CD14-positive monocyte (primary cell): Measurements from ENCODE around the gene FIGNL2. TPM values are rescaled to one million over a fixed set of nuclear protein-coding genes. Genes with fewer than 3 reads are reported as not detected.

ENCODE experiments used
- DNase-seq, 3 donors: peaks; one replicate each; pipeline ENCODE4 v3.0.0-alpha.2; 2011 to 2022
- H2AFZ ChIP-seq: 2 replicates; pipeline ENCODE4 v1.6.0; 2012; ENCODE audit warnings: mild to moderate bottlenecking, low read depth, low read length, inconsistent platforms; ENCODE audit not compliant: insufficient read depth, poor library complexity, severe bottlenecking
- H3K27ac ChIP-seq, 2 donors: 1 replicate in 1 of 2; 2 replicates in 1 of 2; pipeline ENCODE4 v1.5.1; 2012 to 2013; ENCODE audit warnings: low read length in 2 of 2, control low read depth in 1 of 2, inconsistent platforms in 1 of 2, low read depth in 1 of 2, mild to moderate bottlenecking in 1 of 2
- H3K27me3 ChIP-seq, 2 donors: one replicate each; pipeline versions ENCODE4 v1.6.0 to v1.6.1; 2011 to 2013; ENCODE audit warnings: low read length in 2 of 2; ENCODE audit not compliant: control insufficient read depth in 2 of 2, insufficient read depth in 2 of 2
- H3K36me3 ChIP-seq, 2 donors: replicated peaks in 1 of 2; 1 replicate in 1 of 2; 2 replicates in 1 of 2; pipeline versions ENCODE4 v1.5.1 to v1.6.1; 2012 to 2013; ENCODE audit warnings: low read length in 2 of 2, control low read depth in 1 of 2, inconsistent platforms in 1 of 2, mild to moderate bottlenecking in 1 of 2; ENCODE audit not compliant: insufficient read depth in 2 of 2, control insufficient read depth in 1 of 2
- H3K4me1 ChIP-seq, 2 donors: 1 replicate in 1 of 2; 2 replicates in 1 of 2; pipeline versions ENCODE4 v1.5.1 to v1.6.1; 2012 to 2013; ENCODE audit warnings: low read length in 2 of 2, control low read depth in 1 of 2, inconsistent platforms in 1 of 2, mild to moderate bottlenecking in 1 of 2, moderate library complexity in 1 of 2; ENCODE audit not compliant: insufficient read depth in 2 of 2, control insufficient read depth in 1 of 2
- H3K4me2 ChIP-seq: replicated peaks from 2 replicates; pipeline ENCODE3; 2012; ENCODE audit warnings: low read length, moderate library complexity, mild to moderate bottlenecking; ENCODE audit not compliant: poor library complexity, severe bottlenecking; ENCODE audit errors: extremely low read depth
- H3K4me3 ChIP-seq, 3 experiments: fragments of 200-600 bp in 1 of 3; sonication (generic) in 1 of 3; replicated peaks in 1 of 3; 1 replicate in 2 of 3; 2 replicates in 1 of 3; pipeline ENCODE4 v1.5.1; 2011 to 2013; ENCODE audit warnings: low read length in 3 of 3, mild to moderate bottlenecking in 3 of 3, control low read depth in 2 of 3, low read depth in 2 of 3, inconsistent platforms in 1 of 3, moderate library complexity in 1 of 3
- H3K79me2 ChIP-seq: 2 replicates; pipeline ENCODE4 v1.6.0; 2012; ENCODE audit warnings: mild to moderate bottlenecking, control low read depth, inconsistent platforms, low read length, moderate library complexity; ENCODE audit not compliant: insufficient read depth
- H3K9ac ChIP-seq: 2 replicates; pipeline ENCODE4 v1.6.0; 2017; ENCODE audit warnings: low read length, mild to moderate bottlenecking; ENCODE audit not compliant: insufficient read depth, poor library complexity, severe bottlenecking
- H3K9me3 ChIP-seq, 2 donors: replicated peaks in 1 of 2; 1 replicate in 1 of 2; 2 replicates in 1 of 2; pipeline versions ENCODE4 v1.5.1 to v1.6.1; 2012 to 2013; ENCODE audit warnings: low read length in 2 of 2, control low read depth in 1 of 2; ENCODE audit not compliant: control insufficient read depth in 1 of 2, insufficient read depth in 1 of 2
- H4K20me1 ChIP-seq: 2 replicates; pipeline ENCODE4 v1.6.0; 2012; ENCODE audit warnings: mild to moderate bottlenecking, low read length, control low read depth, moderate library complexity; ENCODE audit not compliant: insufficient read depth
- H3K27ac Mint-ChIP-seq, 7 donors: one replicate each; pipeline ENCODE4 v1.8.0; 2020; ENCODE audit warnings: mild to moderate bottlenecking in 7 of 7, mixed read lengths in 7 of 7, moderate library complexity in 6 of 7, inconsistent platforms in 2 of 7
- H3K27me3 Mint-ChIP-seq, 3 donors: one replicate each; pipeline ENCODE4 v1.8.0; 2021 to 2022; ENCODE audit warnings: low read depth in 3 of 3, mild to moderate bottlenecking in 3 of 3, mixed read lengths in 3 of 3, moderate library complexity in 3 of 3, inconsistent platforms in 1 of 3
- H3K36me3 Mint-ChIP-seq, 2 donors: one replicate each; pipeline ENCODE4 v1.8.0; 2020; ENCODE audit warnings: mixed read lengths in 2 of 2, inconsistent platforms in 1 of 2, mild to moderate bottlenecking in 1 of 2
- H3K4me1 Mint-ChIP-seq: one replicate; pipeline ENCODE4 v1.8.0; 2020; ENCODE audit warnings: mild to moderate bottlenecking, mixed read lengths
- H3K4me3 Mint-ChIP-seq, 2 donors: one replicate each; pipeline ENCODE4 v1.8.0; 2020; ENCODE audit warnings: mild to moderate bottlenecking in 2 of 2, mixed read lengths in 2 of 2, moderate library complexity in 1 of 2
- H3K9me3 Mint-ChIP-seq, 7 donors: one replicate each; pipeline ENCODE4 v1.8.0; 2020 to 2022; ENCODE audit warnings: mixed read lengths in 7 of 7, mild to moderate bottlenecking in 6 of 7, moderate library complexity in 6 of 7, inconsistent platforms in 2 of 7
- WGBS: methylation state at CpG from one replicate; pipeline ENCODE4 v1.1.5; 2013; ENCODE audit warnings: missing lambda C conversion rate; ENCODE audit not compliant: insufficient coverage; 5-methylcytosine and 5-hydroxymethylcytosine counted together
- intact Hi-C, 2 donors: fragments of 100-400 bp; cut with micrococcal nuclease; formaldehyde crosslinking; loops; one replicate each; pipeline versions ENCODE4 v1.15.0 to v1.15.1; 2023
- polyA plus RNA-seq, 3 donors: library from polyadenylated mRNA; depleted of rRNA in 1 of 3; unstranded in 2 of 3; stranded (reverse) in 1 of 3; fragments of 300-500 nt in 2 of 3; fragments of >200 nt in 1 of 3; fragmentation: Illumina TruSeq in 2 of 3; gene quantifications; 1 replicate in 2 of 3; 2 replicates in 1 of 3; pipeline ENCODE4 v1.2.3, GENCODE V29; 2012 to 2021
- TF ChIP-seq, protein P1 (sequence below): fragments of 200-600 bp; IDR thresholded peaks from one replicate; pipeline ENCODE4 v1.8.0; 2022; ENCODE audit warnings: antibody characterized with exemption, mild to moderate bottlenecking

Gene FIGNL2
- polyA plus RNA-seq, 3 donors: 0.06 to 0.52 TPM; not detected in 1

DNA sequence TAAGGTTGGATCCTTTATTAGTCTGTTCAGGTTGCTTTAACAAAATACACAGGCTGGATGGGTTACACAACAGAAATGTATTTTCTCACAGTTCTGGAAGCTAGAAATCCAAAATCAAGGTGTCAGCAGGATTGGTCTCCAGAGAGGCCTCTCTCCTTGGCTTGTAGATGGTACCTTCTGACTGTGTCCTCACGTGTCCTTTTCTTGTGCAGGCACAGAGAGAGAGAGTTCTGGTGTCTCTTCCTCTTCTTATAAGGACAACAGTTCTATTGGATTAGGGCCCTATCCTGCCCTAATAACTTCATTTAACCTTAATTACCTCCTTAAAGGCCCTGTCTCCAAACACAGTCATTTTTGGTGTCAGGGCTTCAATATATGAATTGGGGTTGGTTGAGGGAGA lies 34.8 kb upstream of the FIGNL2 start:
- peaks cover 0 to 6% (median 3%) of the 10 kb centered on the region in 7 donors for H3K9me3 Mint-ChIP-seq
- Histone ChIP-seq H3K4me3 (no peak overlapping the region), H3K27ac (no peak overlapping the region), H2AFZ (no peak overlapping the region), H3K36me3 (no peaks in the 10 kb centered on the region), H4K20me1 (no peaks in the 10 kb centered on the region), H3K9me3 (no peaks in the 10 kb centered on the region), H3K4me2 (no peak overlapping the region), H3K4me1 (peaks cover 50 to 53% of the 10 kb centered on the region in 2 donors), H3K9ac (no peak overlapping the region), H3K79me2 (no peaks in the 10 kb centered on the region), H3K27me3 (no peaks in the 10 kb centered on the region)
- intact Hi-C loops: loop anchor here in 1 of 2 donors (10.0 kb wide), 1 partner anchor 312 kb away; the partner anchor contains the start of gene KRT80
- DNase-seq: no peak
- WGBS: no CpG with 5 or more reads among the region's 1 CpG
- peak overlapping the region in 3 of 7 donors; percentile 31 to 70 (median 35) for H3K27ac Mint-ChIP-seq
- peaks cover 1 to 4% (median 2%) of the 10 kb centered on the region in 3 donors for H3K27me3 Mint-ChIP-seq
- H3K4me1 Mint-ChIP-seq: peaks cover 56% of the 10 kb centered on the region
- H3K36me3 Mint-ChIP-seq: peaks cover 0 to 3% of the 10 kb centered on the region in 2 donors
- TF ChIP-seq, protein P1, sequence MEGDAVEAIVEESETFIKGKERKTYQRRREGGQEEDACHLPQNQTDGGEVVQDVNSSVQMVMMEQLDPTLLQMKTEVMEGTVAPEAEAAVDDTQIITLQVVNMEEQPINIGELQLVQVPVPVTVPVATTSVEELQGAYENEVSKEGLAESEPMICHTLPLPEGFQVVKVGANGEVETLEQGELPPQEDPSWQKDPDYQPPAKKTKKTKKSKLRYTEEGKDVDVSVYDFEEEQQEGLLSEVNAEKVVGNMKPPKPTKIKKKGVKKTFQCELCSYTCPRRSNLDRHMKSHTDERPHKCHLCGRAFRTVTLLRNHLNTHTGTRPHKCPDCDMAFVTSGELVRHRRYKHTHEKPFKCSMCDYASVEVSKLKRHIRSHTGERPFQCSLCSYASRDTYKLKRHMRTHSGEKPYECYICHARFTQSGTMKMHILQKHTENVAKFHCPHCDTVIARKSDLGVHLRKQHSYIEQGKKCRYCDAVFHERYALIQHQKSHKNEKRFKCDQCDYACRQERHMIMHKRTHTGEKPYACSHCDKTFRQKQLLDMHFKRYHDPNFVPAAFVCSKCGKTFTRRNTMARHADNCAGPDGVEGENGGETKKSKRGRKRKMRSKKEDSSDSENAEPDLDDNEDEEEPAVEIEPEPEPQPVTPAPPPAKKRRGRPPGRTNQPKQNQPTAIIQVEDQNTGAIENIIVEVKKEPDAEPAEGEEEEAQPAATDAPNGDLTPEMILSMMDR: no peak
- H3K4me3 Mint-ChIP-seq: no peak overlapping the region

DNA sequence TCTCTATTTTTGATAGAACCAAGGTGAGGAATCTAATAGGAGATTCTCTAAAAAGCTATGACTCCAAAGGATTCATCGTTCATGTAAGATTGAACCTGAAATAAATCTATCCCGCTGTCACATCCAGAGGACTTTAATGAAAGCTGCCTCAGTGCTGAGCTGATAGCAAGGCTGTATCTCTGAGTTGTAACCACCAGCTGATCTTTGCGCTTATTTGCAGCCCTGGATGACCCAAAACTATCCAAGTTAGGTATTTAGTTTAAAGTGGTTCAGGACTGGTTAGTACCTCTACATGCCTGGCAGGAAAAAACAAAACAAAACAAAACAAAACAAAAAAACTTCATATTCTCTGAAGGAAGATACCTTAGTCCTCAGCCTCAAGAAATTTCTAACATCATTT lies 30.6 kb upstream of the FIGNL2 start:
- no peaks in the 10 kb centered on the region for H3K9me3 ChIP-seq
- WGBS: 85% methylated on average over 2 of the region's 3 CpGs
- no peaks in the 10 kb centered on the region for H4K20me1 ChIP-seq
- no peak overlapping the region for H2AFZ ChIP-seq
- peaks cover 0 to 4% (median 2%) of the 10 kb centered on the region in 7 donors for H3K9me3 Mint-ChIP-seq
- H3K4me3 ChIP-seq: no peak overlapping the region
- no peak overlapping the region for H3K27ac Mint-ChIP-seq
- H3K36me3 Mint-ChIP-seq: no peaks in the 10 kb centered on the region
- H3K36me3 ChIP-seq: no peaks in the 10 kb centered on the region
- DNase-seq: no peak
- H3K27me3 ChIP-seq: no peaks in the 10 kb centered on the region
- H3K4me3 Mint-ChIP-seq: no peak overlapping the region
- H3K4me1 ChIP-seq: peaks cover 20 to 25% of the 10 kb centered on the region in 2 donors
- H3K27me3 Mint-ChIP-seq: peaks cover 1 to 5% (median 4%) of the 10 kb centered on the region in 3 donors
- no peak overlapping the region for H3K4me2 ChIP-seq
- H3K4me1 Mint-ChIP-seq: peaks cover 27% of the 10 kb centered on the region
- H3K9ac ChIP-seq: no peak overlapping the region
- intact Hi-C loops: loop anchor here in 1 of 2 donors (10.0 kb wide), 1 partner anchor 454 kb away; the partner anchor contains the start of gene SLC4A8
- H3K27ac ChIP-seq: no peak overlapping the region
- no peaks in the 10 kb centered on the region for H3K79me2 ChIP-seq
- TF ChIP-seq, protein P1: no peak
